Activated naive CD8-positive, alpha-beta T cell treated with anti-CD3 and anti-CD28 coated beads, Interleukin-2, amount 50 U/mL, for 16 hours (primary cell): ENCODE results near the gene SCIN.
"Not testable (repeated sequence)": the region's sequence is repeated elsewhere in the genome, so short reads cannot be mapped to it uniquely, and the experiment has no call there.

Source experiments
- DNase-seq: peaks from one replicate; pipeline ENCODE4 v3.0.0-alpha.2; 2020; ENCODE audit warnings: low read depth, low spot score

Gene SCIN

DNA sequence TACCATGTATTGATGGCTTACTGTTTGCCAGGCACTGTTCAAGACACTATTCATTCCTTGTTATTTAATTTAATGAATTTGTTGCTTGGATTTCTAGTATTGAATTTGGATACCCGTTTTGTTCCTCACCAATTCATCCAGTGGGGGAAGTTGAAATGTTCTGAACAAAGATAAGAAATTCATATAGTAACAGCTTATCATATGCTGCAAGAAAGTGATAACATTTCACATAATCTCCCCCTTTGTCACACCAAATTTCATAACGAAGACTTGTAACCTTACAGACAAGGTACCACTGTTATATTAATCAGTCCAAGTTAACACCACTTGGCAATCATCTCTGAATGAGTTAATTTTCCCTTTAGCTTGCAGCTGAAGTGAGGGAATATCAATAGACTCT is 42.1 kb downstream of the SCIN start:
- no peak for DNase-seq

DNA sequence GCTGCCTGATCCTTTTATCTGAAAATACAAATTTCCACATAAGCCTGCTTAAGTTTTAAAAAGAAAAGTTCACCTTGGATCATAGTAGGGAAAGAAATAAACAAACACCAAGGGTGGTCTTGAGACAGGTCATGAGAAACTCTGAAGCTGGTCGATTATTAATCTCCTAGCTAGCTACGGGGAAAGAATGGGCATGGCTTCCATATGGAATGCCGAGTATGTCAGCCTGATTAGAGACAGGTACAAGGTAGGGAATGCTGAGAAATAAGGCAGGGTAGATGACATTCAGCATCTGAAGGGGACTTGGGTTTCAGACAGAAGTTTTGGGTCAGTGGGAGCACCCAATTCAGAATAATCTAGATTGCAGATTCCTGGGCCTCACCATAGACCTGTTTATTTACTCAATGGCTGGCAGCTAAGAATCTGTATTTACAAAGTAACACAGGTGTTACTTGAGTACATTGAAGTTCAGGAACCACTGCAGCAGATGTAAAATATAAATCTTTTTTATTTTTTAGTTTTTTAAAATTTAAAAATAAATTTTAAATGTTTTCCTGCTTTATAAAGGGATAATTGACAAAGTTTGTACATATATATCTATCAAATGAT is 49.0 kb downstream of the SCIN start:
- DNase-seq, result no peak

DNA sequence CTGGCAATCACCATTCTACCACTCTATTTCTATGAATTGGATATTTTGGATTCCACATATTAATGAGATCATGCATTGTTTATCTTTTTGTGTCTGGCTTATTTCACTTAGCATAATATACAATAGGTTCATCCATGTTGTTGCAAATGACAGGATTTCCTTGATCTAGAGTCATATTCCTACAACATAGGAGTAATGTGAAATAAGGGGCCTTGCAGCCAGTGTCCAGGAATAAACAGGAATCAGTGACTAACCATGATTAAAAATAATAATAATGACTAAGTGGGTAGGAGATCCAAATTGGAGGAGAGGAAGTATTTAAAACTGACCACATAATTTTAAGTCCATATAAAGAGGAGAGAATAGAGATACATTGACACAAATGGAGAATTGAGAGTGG is 49.9 kb downstream of the SCIN start:
- DNase-seq, result no peak

DNA sequence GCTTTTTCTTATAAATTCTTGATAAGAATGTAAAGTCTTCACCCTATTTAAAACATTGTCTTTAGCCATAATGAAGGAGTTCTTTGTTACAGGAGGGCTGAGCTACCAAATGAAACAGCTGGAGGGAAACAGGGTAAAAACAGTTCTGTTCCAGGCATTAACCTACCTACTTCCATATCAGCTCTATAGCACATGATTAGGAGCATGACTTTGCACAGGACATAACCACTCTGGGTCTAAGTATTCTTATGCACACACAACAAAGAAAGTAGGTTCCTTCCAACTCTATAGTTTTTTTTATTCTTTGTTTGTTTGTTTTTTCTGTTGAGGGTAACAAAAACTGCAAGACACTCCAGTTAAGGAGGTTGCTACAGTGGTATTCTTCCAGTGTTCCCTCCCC is 52.7 kb downstream of the SCIN start:
- no peak for DNase-seq

DNA sequence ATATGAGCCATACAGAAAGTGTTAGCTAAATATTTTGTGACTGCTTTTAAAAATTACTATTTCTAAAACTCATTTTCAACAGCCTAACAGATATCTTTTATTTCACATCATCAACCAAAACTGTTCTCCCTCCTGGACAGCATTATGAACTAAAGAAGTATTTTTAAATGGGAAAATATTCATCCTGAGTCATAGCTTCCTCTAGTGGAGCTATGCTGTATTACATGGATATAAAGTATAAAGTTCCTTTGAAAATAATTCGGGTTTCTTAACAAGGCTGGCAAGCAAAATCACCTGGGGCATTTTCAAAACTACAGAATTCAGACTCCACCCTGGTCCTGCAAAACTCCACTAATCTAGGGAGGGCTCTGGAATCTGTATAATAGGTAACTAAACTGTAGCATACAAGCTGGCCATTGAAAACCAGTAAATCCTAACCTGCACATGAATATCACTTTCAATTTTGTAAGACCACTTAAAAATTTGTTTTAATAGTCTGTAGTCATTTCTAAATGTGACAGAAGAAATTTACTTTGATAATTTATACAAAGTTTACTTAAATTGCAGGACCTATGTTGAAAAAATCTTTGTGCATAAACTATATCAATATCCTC is 53.5 kb downstream of the SCIN start:
- DNase-seq, result no peak

DNA sequence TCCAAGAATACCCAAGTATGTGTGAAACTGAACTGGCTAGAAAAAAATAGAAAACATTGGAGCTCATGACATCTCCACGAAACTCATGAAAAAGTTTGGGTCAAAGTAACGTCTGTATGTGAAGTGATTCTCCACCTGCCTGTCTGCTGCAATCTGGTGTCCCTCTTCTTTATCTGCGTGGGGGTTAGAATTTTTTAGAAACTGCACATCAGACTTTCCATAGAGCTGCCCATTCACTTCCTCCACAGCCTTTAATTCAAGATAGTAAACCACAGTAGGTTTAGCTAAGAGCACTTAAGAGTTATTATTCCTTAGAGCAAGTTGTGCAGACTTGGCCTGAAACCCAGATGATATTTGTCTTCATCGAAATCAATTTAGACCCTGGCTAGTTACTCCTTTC is 55.3 kb downstream of the SCIN start:
- DNase-seq, result no peak

DNA sequence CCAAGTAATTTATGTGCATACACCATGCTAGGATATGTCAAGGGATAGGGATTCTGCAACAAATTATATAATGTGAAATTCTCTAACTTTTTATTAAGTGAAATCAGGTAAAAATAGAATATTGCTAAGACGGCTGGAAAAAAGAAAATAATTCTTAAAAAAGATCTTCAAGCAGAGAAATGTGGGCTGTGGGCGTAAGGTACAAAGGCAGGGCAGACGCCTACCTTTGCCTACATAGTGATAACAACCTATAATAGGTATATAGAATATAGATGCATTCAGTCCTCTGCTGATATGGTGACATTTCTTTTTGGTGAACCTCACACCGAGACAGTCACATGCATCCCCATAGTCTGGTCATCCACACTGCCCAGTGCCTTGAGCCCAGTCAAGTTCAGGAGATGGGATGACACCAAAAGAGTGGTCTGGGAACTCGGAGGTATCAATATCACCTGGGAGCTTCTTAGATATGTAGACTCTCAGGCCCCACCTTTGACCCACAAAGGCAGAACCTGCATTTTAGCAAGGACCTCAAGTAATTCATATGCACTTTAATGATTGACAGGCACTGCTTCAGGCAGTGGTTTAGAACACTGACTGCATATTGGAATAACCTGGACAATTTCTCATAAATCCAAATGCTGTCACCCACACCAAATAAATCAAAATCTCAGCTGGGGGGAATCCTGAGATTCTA is 59.4 kb downstream of the SCIN start:
- DNase-seq, result no peak

DNA sequence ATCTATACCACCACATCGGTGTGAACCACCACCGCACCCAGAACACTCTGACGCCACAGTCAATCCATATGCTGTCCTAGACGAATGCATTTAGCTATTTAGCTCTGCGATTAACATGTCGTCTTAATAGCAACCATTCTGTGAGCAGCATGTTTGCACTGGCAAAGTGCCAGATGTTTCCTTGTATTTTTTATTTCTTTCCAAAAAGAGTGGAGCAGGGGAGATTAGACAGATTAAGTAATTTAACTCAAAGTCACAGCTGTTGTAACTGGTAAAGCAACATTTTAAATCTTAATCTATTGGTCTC is 59.9 kb downstream of the SCIN start:
- DNase-seq, result no peak

DNA sequence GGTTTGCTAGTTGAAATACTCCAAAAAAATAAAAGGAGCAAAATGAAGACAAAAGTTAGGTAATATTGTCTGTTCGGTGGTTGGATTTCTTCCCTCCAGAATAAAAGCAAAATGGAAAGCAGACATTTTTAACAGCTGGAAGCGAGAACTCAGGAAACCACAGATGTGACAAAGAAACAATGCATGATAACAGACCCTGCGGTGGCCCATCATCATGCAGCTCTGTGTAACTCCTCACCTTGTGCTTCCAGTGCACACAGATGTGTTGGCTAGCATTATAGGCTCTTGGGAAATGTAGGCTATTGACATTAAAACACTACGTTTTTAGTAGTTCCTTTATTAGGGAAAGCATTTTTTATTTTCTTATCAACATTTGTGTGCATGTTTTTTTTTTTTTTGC is 63.1 kb downstream of the SCIN start:
- no peak for DNase-seq

DNA sequence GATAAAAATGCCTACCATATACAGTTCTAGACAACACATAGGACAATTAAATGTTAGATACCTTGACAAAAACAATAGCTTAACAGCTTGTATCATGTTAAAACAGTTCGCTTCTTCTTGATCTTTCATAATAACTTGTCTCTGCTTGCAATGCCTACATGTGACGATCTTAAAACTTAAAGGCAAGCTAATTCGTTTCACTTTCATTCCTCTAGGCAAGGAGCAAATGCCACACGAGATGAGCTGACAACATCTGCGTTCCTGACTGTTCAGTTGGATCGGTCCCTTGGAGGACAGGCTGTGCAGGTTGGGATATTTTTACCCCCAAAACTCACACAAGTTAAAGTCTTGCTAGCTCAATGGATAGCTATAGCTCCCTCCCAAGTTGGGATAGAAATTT is 65.3 kb downstream of the SCIN start:
- no peak for DNase-seq

DNA sequence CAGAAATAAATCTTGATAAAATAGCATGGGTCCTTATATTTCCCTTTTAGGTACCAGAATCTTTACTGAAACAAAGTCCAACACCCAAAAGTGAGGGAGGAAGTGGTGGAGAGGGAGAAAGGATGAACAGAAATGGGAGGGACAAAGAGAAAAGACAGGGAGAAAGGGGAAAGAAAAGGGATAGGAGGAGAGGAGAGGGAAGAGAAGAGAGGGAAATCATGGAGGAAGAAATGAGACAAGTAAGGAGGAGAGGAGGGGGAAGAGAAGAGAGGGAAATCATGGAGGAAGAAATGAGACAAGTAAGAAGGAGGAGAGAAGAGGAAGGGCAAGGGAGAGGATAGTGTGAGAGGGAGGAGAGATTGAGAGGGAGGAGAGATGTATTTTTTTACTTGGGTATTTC is 66.8 kb downstream of the SCIN start:
- DNase-seq, result no peak

DNA sequence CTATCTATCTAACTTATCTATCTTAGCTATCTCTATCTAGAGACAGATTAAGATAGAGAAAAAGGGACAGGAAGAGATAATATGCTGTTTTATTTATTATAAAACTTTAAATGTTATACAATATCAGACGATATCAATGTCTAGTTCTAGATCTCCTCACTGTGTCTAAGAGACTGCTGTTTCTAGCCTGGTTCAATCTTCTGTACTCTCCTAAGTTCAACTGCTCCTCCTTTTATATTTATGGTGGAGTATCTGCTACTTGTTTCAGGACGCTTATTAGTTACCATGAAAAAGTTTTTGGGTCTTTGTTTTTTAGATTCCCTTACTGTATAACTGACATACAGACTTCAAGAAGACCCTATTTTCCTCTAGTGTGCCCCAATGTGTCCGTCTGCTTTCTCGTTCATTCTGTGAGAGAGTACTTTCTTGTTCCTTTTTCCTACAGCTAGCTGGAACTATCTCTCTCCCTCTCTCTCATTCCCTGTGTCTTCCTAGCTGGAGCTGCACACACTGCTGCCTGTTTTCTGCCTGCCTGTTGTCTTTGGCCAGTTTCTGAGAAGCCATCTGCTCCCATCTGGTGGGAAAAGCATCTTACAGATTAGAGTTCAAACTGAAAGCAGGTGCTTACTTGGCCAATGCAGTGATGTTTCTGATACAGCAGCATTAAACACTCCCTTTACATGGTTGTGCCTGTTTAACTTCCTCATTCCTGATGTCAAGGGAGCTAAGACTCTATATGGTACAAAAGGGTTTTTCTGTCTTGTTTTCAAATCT is 67.5 kb downstream of the SCIN start:
- DNase-seq, result no peak

DNA sequence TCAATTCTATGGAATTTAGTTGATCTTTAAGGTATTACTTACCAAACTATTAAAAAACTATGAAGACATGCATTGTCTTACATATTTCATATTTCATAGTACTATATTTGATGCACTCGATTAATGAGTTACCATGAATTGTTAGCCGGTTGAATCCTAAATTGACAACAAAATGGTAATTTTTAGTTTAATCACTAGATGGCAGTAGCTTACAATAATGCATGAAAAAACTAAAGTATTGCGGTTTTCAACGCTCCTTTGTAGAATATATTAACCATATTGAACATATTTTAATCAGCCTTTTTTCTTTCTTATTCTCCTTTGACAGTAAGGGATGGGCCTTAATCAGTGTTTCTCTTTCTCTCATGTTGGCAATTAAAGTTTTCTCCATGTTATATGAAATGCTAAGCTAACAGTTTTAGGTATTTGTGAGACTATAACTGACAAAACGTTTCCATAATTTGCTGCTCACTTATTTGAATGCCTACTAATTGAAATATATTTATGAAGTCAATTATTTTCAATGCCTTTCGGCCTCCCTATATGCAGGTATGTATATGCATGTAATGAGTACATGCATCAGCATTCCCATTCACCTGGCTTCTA is 68.4 kb downstream of the SCIN start:
- DNase-seq, result no peak

DNA sequence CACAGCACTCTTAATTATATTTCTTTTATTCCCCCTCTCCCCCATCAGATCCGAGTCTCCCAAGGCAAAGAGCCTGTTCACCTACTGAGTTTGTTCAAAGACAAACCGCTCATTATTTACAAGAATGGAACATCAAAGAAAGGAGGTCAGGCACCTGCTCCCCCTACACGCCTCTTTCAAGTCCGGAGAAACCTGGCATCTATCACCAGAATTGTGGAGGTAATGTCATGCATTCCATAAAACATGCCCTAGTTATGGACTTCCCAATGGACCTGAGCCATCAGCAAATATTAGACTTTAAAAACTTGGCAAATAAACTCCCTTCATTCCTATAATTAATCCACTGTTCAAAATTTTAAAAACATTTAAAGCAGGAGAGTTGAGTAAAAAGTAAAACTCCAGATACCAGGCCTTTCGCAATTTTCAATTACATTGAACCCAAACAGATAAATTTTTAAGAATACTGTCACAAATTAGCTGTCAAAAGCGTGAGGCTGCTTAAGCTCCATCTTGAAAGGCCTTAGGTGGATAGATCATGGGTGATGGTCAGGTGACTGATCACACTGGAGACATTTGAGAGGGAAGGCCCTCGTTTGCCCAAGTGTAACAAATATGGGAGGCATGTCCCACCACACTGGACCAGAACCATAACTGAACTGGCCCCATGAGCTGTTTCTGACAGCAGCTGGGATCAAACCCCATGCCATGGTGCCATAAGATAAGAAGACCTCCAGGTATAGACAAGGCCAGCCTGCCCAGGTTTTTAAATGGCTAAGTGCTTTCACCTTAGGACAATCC is 70.0 kb downstream of the SCIN start:
- DNase-seq, result no peak

DNA sequence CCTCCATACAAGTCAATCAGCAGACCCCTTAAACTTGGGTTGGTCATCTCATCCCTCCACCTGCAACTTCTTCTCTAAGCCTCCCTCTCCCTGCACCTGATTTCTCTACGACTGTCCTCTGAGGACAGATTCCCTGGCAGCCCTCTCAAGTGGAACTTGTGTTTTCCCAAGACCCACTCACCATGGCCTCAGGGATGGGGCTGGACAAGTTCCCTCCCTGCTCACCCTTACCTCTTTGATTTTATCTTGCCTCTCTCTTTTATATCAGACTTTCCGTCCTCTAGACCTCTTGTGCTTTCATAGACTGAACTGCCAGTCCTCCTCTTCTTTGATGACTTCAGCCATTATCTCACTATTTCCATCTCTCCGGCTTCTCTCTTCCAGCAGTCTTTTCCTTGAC is 70.7 kb downstream of the SCIN start:
- no peak for DNase-seq

DNA sequence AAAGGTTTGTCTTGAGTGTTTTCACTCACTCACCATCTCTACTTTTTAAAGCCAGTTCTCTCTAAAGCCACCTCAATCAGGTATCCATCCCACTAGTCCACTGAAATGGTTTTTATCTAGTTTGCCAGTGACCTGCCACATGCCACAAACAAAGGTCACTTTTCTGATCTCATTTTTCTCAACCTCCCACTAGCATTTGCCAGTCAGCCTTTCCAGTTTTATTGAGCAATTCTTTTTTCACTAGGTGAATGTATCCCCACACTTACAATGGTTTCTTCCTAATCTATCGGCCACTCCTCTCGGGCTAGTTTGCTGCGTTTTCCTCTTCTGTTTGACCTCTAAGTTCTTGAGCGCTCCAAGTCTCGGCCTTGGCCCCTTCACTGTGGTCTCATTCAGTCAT is 72.0 kb downstream of the SCIN start:
- DNase-seq, result no peak

DNA sequence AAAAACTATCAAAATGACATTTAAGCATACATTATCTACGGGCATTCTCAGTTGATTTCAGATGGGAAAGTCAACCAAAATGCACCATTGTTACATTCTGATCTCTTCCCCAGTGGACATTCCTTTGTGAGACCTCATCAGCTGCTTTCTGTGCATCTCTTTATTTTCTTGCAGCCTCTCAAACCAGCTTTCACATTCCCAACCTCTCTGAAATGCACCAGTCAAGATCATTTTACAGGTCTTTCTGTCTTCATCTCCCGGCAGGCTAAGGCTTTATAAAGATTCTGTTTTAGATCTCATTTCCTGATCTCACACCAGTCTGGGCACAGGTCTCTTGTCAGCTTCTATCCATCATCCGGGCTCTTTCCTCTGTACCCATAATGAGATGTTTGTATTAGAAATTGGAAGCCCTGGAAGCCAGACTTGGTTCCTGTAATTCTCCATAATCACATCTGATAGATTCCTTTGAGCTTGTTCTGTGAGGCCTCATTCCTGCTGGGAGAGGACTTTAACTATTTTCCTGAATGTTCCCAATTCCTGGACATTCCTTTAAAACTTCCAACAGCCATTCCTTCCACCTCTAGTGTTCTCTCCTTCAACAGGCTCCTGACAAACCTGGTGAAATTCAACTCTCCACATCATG is 72.6 kb downstream of the SCIN start:
- no peak for DNase-seq

DNA sequence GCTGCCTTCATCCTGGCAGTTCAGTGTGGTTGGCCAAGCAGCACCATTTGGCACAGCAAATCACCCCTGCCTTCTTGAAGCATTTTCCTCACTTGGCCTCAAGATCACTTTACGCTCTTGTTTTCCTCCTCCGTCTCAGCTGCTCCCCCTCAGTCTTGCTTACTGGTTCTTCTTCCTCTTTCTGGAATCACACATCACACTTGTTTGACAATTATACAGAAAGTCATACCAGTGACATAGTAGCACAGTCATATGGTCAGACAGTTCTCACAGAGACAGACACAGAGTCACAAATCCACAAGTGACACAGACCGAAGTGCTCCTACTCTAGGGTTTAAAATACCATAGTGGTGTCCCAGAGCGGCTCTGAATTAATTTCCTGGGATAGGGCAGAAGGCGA is 73.1 kb downstream of the SCIN start:
- no peak for DNase-seq

DNA sequence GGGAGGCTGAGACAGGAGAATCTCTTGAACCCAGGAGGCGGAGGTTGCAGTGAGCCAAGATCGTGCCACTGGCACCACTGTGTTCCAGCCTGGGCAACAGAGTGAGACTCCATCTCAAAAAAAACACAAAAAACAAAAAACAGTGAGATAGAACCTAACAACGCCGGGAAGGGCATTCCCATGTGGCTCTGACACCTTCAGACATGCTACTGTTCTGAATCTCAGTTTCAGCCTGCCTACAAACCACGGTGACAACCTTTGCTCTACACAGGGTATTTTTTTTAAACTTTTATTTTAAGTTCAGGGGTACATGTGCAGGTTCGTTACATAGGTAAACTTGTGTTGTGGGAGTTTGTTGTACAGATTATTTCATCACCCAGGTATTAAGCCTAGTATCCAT is 74.7 kb downstream of the SCIN start:
- DNase-seq, result not testable (repeated sequence)

DNA sequence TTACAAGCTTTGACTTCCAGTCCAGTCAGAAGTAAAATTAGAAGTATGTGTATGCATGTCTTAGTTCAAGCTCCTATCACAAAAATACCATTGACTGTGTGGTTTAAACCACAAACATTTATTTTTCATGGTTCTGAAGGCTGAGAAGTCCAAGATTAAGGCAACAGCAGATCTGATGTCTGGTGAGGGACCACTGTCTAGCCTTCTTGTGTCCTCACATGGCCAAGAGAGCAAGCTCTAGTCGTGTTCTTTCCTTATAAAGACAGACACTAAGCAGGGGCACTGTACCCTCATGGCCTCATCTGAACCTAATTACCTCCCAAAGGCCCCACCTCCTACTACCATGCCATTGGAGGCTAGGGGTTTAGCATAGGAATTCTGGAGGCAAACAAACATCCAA is 75.6 kb downstream of the SCIN start:
- DNase-seq, result no peak
